K562 (cell line): Measurements from ENCODE around the gene AGFG1. TPM values are rescaled to one million over a fixed set of nuclear protein-coding genes. Genes with fewer than 3 reads are reported as not detected.

Experiments used
- ATAC-seq: fragments of 200-7000 bp; cut with Tn5 transposase; 3 replicates; pipeline ENCODE4 v1.9.1; 2020; ENCODE audit warnings: moderate library complexity
- BruUV-seq: library from RNA; stranded (reverse); fragments of 400-500 nt; replicated peaks from 2 replicates; lab custom pipeline; 2021; lab: Mats Ljungman, UMichigan
- CTCF ChIA-PET: fragments of 300-600 bp; formaldehyde crosslinking; extraction: SDS; loops from one replicate; lab custom pipeline; 2021; ENCODE audit warnings: low intra/inter-chr PET ratio; lab: Yijun Ruan, JAX
- POLR2A ChIA-PET: fragments of 300-600, 350-650 bp; sonication (Branson Sonifier 250); formaldehyde crosslinking; extraction: SDS; loops from one replicate; lab custom pipeline; 2021; ENCODE audit warnings: antibody characterized with exemption, inconsistent platforms; lab: Yijun Ruan, JAX
- DNase-seq, 4 experiments: peaks; one replicate each; pipeline versions ENCODE4 v3.0.0 to v3.0.0-alpha.2; 2011 to 2018; ENCODE audit warnings: low spot score in 3 of 4, mixed read lengths in 3 of 4; ENCODE audit errors: extremely low read depth in 1 of 4
- FAIRE-seq: peaks from 2 replicates; lab custom pipeline; 2011; peaks lifted over from hg19 to GRCh38; lab: Jason Lieb, UNC
- H2AFZ ChIP-seq: 2 replicates; pipeline ENCODE4 v1.6.0; 2011; ENCODE audit warnings: low read depth, low read length, control low read depth, inconsistent platforms
- H3K27ac ChIP-seq: fragments of 200-600 bp; 3 replicates; pipeline ENCODE4 v1.8.0; 2011; ENCODE audit warnings: low read depth, mild to moderate bottlenecking, control low read depth, inconsistent platforms, low read length, moderate library complexity, mixed read lengths; ENCODE audit errors: extremely low read depth
- H3K27me3 ChIP-seq, 2 experiments: fragments of 300-600 bp in 1 of 2; 2 replicates in 1 of 2; 3 replicates in 1 of 2; pipeline versions ENCODE4 v1.6.0 to v1.8.0; 2011; ENCODE audit warnings: inconsistent platforms in 2 of 2, low read length in 2 of 2, mild to moderate bottlenecking in 1 of 2, mixed read lengths in 1 of 2, moderate library complexity in 1 of 2; ENCODE audit not compliant: control insufficient read depth in 2 of 2, insufficient read depth in 2 of 2
- H3K36me3 ChIP-seq: fragments of 300-600 bp; 3 replicates; pipeline ENCODE4 v1.8.0; 2011; ENCODE audit warnings: mild to moderate bottlenecking, low read length, inconsistent platforms; ENCODE audit not compliant: control insufficient read depth, insufficient read depth
- H3K4me1 ChIP-seq, 2 experiments: fragments of 200-600 bp in 1 of 2; replicated peaks in 1 of 2; 2 replicates in 1 of 2; 3 replicates in 1 of 2; pipeline versions ENCODE4 v1.5.1 to v1.8.0; 2011; ENCODE audit warnings: inconsistent platforms in 2 of 2, low read length in 2 of 2, mild to moderate bottlenecking in 1 of 2, mixed read lengths in 1 of 2, moderate library complexity in 1 of 2; ENCODE audit not compliant: control insufficient read depth in 2 of 2, insufficient read depth in 2 of 2
- H3K4me2 ChIP-seq: 2 replicates; pipeline ENCODE4 v1.6.1; 2011; ENCODE audit warnings: low read length, control low read depth, inconsistent platforms, mixed read lengths; ENCODE audit not compliant: insufficient read depth
- H3K4me3 ChIP-seq: fragments of 200-600 bp; sonication (generic), shearing (Covaris generic); 2 replicates; pipeline ENCODE4 v1.5.1; 2016; ENCODE audit warnings: control low read depth, inconsistent platforms
- H3K79me2 ChIP-seq: fragments of 200-600 bp; 3 replicates; pipeline ENCODE4 v1.8.0; 2011; ENCODE audit warnings: low read length, inconsistent platforms; ENCODE audit not compliant: control insufficient read depth, insufficient read depth
- H3K9ac ChIP-seq, 2 experiments: 2 replicates each; pipeline versions ENCODE4 v1.6.0 to v1.6.1; 2011; ENCODE audit warnings: low read depth in 2 of 2, low read length in 2 of 2, control low read depth in 1 of 2, inconsistent platforms in 1 of 2, mild to moderate bottlenecking in 1 of 2, mixed read lengths in 1 of 2; ENCODE audit not compliant: insufficient read depth in 1 of 2
- H3K9me1 ChIP-seq: one replicate; pipeline ENCODE4 v1.6.0; 2011; ENCODE audit warnings: inconsistent platforms, mild to moderate bottlenecking, low read length, moderate library complexity; ENCODE audit not compliant: control insufficient read depth, insufficient read depth
- H3K9me3 ChIP-seq: replicated peaks from 2 replicates; pipeline ENCODE4 v1.5.1; 2011; ENCODE audit warnings: low read depth, low read length, inconsistent platforms; ENCODE audit not compliant: control insufficient read depth, insufficient read depth
- H4K20me1 ChIP-seq: replicated peaks from 2 replicates; pipeline ENCODE4 v1.6.1; 2011; ENCODE audit warnings: low read length, inconsistent platforms, mixed read lengths; ENCODE audit not compliant: control insufficient read depth, insufficient read depth
- AFF1 ChIP-seq, 2 experiments: fragments of 450-650 bp; IDR thresholded peaks; 2 replicates each; pipeline ENCODE4 v1.6.1; 2018; ENCODE audit warnings: mild to moderate bottlenecking in 2 of 2, low read depth in 1 of 2; ENCODE audit not compliant: partially characterized antibody in 2 of 2
- CREM ChIP-seq: IDR thresholded peaks from 2 replicates; pipeline ENCODE4 v1.6.1; 2014; ENCODE audit warnings: antibody characterized with exemption, low read depth
- NCOA1 ChIP-seq: fragments of 450-650 bp; IDR thresholded peaks from 2 replicates; pipeline ENCODE4 v1.6.1; 2016; ENCODE audit warnings: low read depth
- RCOR1 ChIP-seq, 2 experiments: IDR thresholded peaks; 2 replicates each; pipeline ENCODE4 v1.6.1; 2012; ENCODE audit warnings: low read depth in 2 of 2, low read length in 2 of 2, borderline replicate concordance in 1 of 2, improper control_type of control experiment in 1 of 2
- SMAD4 ChIP-seq: fragments of 250-450 bp; sonication (Bioruptor Pico); conservative IDR thresholded peaks from 2 replicates; pipeline ENCODE4 v1.8.0; 2021; ENCODE audit warnings: inconsistent platforms, mild to moderate bottlenecking, moderate library complexity
- SREBF1 ChIP-seq: fragments of 150-350 bp; IDR thresholded peaks from 2 replicates; pipeline ENCODE4 v1.6.1; 2014; ENCODE audit warnings: antibody characterized with exemption, low read depth, low read length, borderline replicate concordance
- WGBS: fragments of 100-300 bp; shearing (Covaris generic); methylation state at CpG from one replicate; pipeline ENCODE4 v1.1.6; 2016; ENCODE audit warnings: low coverage, mixed read lengths; ENCODE audit not compliant: insufficient coverage; ENCODE audit errors: missing lambda C conversion rate; 5-methylcytosine and 5-hydroxymethylcytosine counted together
- in situ Hi-C: fragments of 300-500 bp; cut with MboI; formaldehyde crosslinking; loops from 4 replicates; pipeline ENCODE4 v1.15.0; 2018; ENCODE audit warnings: inconsistent platforms, mixed read lengths
- intact Hi-C: fragments of 100-400 bp; cut with micrococcal nuclease; formaldehyde crosslinking; loops from 2 replicates; pipeline ENCODE4 v1.14.2; 2022
- polyA plus RNA-seq, 8 experiments: library from polyadenylated mRNA; depleted of rRNA in 4 of 8; stranded (reverse) in 5 of 8; unstranded in 3 of 8; fragments of >200 nt; fragmentation: Nextera tagmentation in 2 of 8; fragmentation: Illumina TruSeq in 1 of 8; extraction: Ambion mirVana in 2 of 8; extraction: Trizol in 1 of 8; gene quantifications; 2 replicates each; pipeline versions ENCODE4 v1.2.1 to v1.2.3, GENCODE V29; 2011 to 2014; ENCODE audit warnings: inconsistent platforms in 1 of 8, missing spikeins in 1 of 8
- total RNA-seq, 7 experiments: library from RNA; depleted of rRNA in 6 of 7; stranded (reverse); fragments of >200 nt in 6 of 7; fragmentation: Illumina TruSeq in 2 of 7; extraction: Trizol in 2 of 7; gene quantifications; 2 replicates each; pipeline versions ENCODE4 v1.2.1 to v1.2.3, GENCODE V29; 2011 to 2021; ENCODE audit warnings: low replicate concordance in 1 of 7

The AGFG1 gene
- total and polyA plus RNA-seq, 9 of the 15 experiments (the other 6 are each of a cell fraction or from before 2014, with no cell fraction given): 11.2 to 97.5 (median 36.0) TPM

- TF ChIP-seq SMAD4 (CRISPR knock-in tag) (no peak), CREM (no peak), SREBF1 (no peak), RCOR1 (IDR thresholded peaks at IDR 0.05; ENCODE audit: borderline replicate concordance in 1 of 2, low read depth in 2 of 2, low read length in 2 of 2) (no peak), NCOA1 (no peak)
Observed at GRCh38 chr2:227493524-227493923, 21.6 kb downstream of the AGFG1 start (continued).

- no TSS peak for BruUV-seq
Observed at GRCh38 chr2:227497158-227497557, 25.2 kb downstream of the AGFG1 start.

More at GRCh38 chr2:227497158-227497557, 25.2 kb downstream of the AGFG1 start:
- Histone ChIP-seq H3K9me1 (no peaks in the 10 kb centered on the region), H3K27ac (no peak overlapping the region), H3K4me2 (no peak overlapping the region), H4K20me1 (no peaks in the 10 kb centered on the region), H3K4me3 (no peak overlapping the region), H3K4me1 (no peaks in the 10 kb centered on the region), H3K9ac (no peak overlapping the region), H3K36me3 (0 out of 3 replicates have a peak, but pooled peaks cover 7% of the 10 kb centered on the region), H3K9me3 (no peaks in the 10 kb centered on the region)
- WGBS: 52% methylated on average over 2 of the region's 2 CpGs
- POLR2A ChIA-PET: no interaction called here
- no peak for DNase-seq
- in situ Hi-C loops: no loop called here
- no peak for FAIRE-seq
- CTCF ChIA-PET: no interaction called here
- no peak for TF ChIP-seq AFF1 (IDR thresholded peaks at IDR 0.05; ENCODE audit: low read depth in 1 of 2, partially characterized antibody in 2 of 2)
- TF ChIP-seq, all 486 proteins: peak for 0
- Histone ChIP-seq H3K27me3 (no peaks in the 10 kb centered on the region), H3K79me2 (peaks cover 75% of the 10 kb centered on the region), H2AFZ (no peak overlapping the region)
- intact Hi-C loops: no loop called here
- ATAC-seq: no peak
